C4-2B (cell line): ENCODE data around the gene PRR16.
"Not testable (repeated sequence)": the region's sequence is repeated elsewhere in the genome, so short reads cannot be mapped to it uniquely, and the experiment has no call there.

Source experiments
- H3K27ac ChIP-seq: fragments of 450-650 bp; 2 replicates; pipeline ENCODE4 v1.5.1; 2017
- CTCF ChIP-seq: fragments of 450-650 bp; conservative IDR thresholded peaks from 2 replicates; pipeline ENCODE4 v1.5.1; 2017; ENCODE audit warnings: mild to moderate bottlenecking
- ZFX ChIP-seq: fragments of 450-650 bp; IDR thresholded peaks from 2 replicates; pipeline ENCODE4 v1.6.1; 2017

PRR16 gene

DNA sequence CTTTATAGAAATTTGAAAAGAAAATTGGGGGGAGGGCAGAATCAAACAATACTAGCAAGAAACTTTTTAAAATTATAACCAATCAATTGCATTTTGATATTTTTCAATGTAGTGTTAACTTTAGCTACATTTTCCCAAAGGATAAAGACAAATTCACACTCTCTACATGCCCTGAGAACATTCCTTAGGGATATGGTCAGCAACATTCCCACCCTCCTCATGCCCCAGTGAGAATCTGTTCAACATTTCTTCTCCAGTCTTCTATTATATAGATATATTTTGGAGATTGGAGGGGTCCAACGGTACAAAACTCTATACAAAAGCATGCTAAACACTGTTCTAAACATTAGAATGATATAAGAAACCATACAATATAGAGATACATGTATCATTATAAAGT is 11.6 kb upstream of the PRR16 start:
- no peak for TF ChIP-seq ZFX
- TF ChIP-seq CTCF, result no peak
- no peak overlapping the region for H3K27ac ChIP-seq

DNA sequence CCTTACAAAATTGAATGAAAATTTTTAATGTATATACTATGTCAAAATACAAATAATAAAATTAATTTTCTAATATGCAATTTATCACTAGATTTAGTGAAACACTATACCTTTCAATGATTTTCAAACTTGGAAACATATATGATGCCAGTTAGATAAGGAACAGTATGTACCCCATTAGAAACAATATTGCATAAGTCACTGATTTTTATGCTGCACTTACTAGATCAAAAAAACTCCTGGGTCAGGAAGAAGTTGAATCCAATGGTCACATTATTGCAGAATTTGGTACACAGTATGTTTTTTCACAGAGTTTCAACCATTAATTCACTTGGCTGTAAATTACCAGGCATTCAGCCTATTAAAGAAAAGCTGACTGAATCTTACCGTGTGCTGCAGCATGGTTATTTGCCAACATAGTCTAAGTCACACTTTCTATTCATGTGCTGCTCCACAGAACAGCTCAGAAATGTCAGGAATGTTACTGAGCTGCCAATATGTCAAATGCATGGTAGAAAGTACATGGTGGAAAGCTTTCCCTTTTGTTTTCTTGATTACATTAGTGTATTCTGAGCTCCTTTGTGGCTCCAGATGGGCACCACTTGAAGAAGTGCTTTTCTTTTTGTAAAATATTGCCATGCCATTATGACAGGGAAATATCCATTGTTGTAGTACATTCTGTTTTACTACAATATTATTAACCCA is 9.9 kb upstream of the PRR16 start:
- H3K27ac ChIP-seq, result no peak overlapping the region
- TF ChIP-seq ZFX (no peak), CTCF (no peak)

DNA sequence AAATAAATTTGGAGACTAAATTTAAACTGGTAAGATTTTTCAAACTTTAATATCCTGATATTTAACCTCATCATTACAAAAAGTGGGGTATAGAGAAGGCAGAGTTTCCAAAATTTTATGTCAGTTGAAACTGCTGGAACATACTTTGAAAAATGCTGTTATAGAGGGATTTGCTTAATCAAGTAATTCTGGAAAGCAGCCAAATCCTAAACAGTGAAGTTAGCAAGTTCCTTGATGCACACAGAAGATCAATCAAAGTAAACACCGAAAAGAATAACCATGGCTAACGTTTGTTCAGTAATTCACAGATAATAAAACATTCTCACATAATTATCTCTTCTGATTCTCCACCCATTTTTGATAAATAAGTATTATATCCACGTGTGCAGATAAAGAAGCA is 8.1 kb upstream of the PRR16 start:
- TF ChIP-seq ZFX, result no peak
- no peak for TF ChIP-seq CTCF
- H3K27ac ChIP-seq, result no peak overlapping the region

DNA sequence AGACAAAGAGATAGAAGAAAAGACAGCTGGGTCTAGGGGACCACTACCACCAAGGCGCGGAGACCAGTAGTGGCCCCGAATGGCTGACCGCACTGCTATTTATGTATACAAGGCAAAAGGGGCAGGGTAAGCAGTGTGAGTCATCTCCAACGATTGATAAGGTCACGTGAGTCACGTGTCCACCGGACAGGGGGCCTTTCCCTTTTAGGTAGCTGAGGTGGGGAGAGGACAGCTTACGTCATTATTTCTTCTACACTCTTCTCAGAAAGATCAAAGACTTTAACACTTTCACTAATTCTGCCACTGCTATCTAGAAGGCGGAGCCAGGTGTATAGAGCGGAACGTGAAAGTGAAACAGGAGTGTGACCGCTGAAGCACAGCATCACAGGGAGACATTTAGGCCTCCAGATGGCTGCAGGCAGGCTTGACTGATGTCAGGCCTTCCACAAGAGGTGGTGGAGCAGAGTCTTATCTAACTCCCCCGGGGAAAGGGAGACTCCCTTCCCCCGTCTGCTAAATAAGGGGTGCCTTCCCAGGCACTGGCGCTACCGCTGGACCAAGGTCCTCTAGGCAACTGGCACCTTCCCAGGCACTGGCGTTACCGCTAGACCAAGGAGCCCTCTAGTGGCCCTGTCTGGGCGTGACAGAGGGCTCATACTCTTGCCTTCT is 6.1 kb upstream of the PRR16 start:
- TF ChIP-seq CTCF (peak; percentile 88), ZFX (no peak)
- peak overlapping the region; percentile 32; the same call in 1 of the 2 replicates for H3K27ac ChIP-seq

GRCh38 chr5:120458508-120458847 is 5.6 kb upstream of the PRR16 start:
- not testable (repeated sequence) for H3K27ac ChIP-seq

- TF ChIP-seq CTCF (no peak), ZFX (no peak)
- H3K27ac ChIP-seq, result no peak overlapping the region
Observed at GRCh38 chr5:120461251-120461650, 2.8 kb upstream of the PRR16 start.

DNA sequence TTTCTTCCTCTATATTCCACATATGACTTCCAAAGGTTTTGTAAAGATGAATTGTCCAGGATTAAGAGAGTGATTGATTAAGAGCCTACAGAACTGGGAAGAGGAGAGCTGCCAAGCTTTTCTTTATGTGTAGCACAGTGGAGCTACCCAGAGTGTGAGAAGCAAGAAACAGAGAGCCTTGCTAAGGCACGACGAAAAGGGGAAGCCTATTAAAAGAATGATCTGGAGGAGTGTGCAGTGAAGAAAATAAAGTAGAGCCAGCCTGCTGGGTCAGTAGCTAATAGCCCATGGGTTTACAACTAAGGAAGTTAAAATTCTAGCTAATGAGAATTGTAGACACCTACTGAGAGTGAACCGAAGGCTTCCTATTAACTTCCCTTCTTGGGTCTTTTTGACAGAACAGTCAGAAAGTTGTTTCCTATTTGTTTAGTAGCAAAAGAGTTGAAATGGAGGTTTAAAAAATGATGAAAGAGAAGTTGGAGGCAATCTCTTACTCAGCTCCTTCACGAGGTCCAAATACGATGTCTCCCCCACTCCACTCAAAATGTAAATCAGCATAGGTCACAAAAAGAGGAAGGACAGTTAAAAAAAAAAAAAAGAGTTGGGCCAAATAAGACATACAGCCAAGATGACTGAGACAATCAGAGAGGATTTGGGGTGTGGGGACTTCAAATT is 957 bp upstream of the PRR16 start:
- H3K27ac ChIP-seq, result no peak overlapping the region
- no peak for TF ChIP-seq CTCF
- no peak for TF ChIP-seq ZFX
